Measurements from ENCODE around the gene NALCN.
A peak's percentile ranks its signal among the peaks of the same experiment; 100 is the strongest.

Gene NALCN

GRCh38 chr13:101123028-101123427, 293.3 kb downstream of the NALCN start:
- no peak for DNase-seq (ENCODE audit: low read depth)

- DNase-seq (ENCODE audit: low read depth): no peak
Measured at GRCh38 chr13:101121608-101122007, 294.7 kb downstream of the NALCN start.

- DNase-seq (ENCODE audit: low read depth): no peak
Measured at GRCh38 chr13:101120007-101120406, 296.3 kb downstream of the NALCN start.

- no peak for DNase-seq (ENCODE audit: low read depth)
Measured at GRCh38 chr13:101116826-101117225, 299.5 kb downstream of the NALCN start.

GRCh38 chr13:101116341-101116740, 300.0 kb downstream of the NALCN start:
- DNase-seq (ENCODE audit: low read depth): no peak

GRCh38 chr13:101115762-101116171, 300.5 kb downstream of the NALCN start:
- DNase-seq (ENCODE audit: low read depth): peak; percentile 20

GRCh38 chr13:101111894-101112293, 304.4 kb downstream of the NALCN start:
- DNase-seq (ENCODE audit: low read depth): peak; percentile 2

- DNase-seq (ENCODE audit: low read depth): no peak
Measured at GRCh38 chr13:101109005-101109404, 307.3 kb downstream of the NALCN start.

GRCh38 chr13:101098873-101099272, 317.4 kb downstream of the NALCN start:
- no peak for DNase-seq (ENCODE audit: low read depth)

- peak; percentile 6 for DNase-seq (ENCODE audit: low read depth)
Measured at GRCh38 chr13:101092985-101093384, 323.3 kb downstream of the NALCN start.

- DNase-seq (ENCODE audit: low read depth): no peak
Measured at GRCh38 chr13:101090287-101090686, 326.0 kb downstream of the NALCN start.

GRCh38 chr13:101085551-101085950, 330.8 kb downstream of the NALCN start:
- no peak for DNase-seq (ENCODE audit: low read depth)

- no peak for DNase-seq (ENCODE audit: low read depth)
Measured at GRCh38 chr13:101082441-101082840, 333.9 kb downstream of the NALCN start.

GRCh38 chr13:101080616-101081015, 335.7 kb downstream of the NALCN start:
- DNase-seq (ENCODE audit: low read depth): no peak

GRCh38 chr13:101065329-101065728, 351.0 kb downstream of the NALCN start:
- no peak for DNase-seq (ENCODE audit: low read depth)

GRCh38 chr13:101059793-101060192, 356.5 kb downstream of the NALCN start:
- DNase-seq (ENCODE audit: low read depth): no peak

- DNase-seq (ENCODE audit: low read depth): no peak
Measured at GRCh38 chr13:101058841-101059240, 357.5 kb downstream of the NALCN start.

- peak; percentile 15 for DNase-seq (ENCODE audit: low read depth)
Measured at GRCh38 chr13:101053301-101054093, 362.8 kb downstream of the NALCN start.

- DNase-seq (ENCODE audit: low read depth): no peak
Measured at GRCh38 chr13:101049166-101049850, 367.0 kb downstream of the NALCN start.

GRCh38 chr13:101036546-101036945, 379.8 kb downstream of the NALCN start:
- DNase-seq (ENCODE audit: low read depth): no peak

GRCh38 chr13:101035119-101035620, 381.1 kb downstream of the NALCN start:
- no peak for DNase-seq (ENCODE audit: low read depth)

- no peak for DNase-seq (ENCODE audit: low read depth)
Measured at GRCh38 chr13:101026736-101027398, 389.4 kb downstream of the NALCN start.

GRCh38 chr13:101026328-101026727, 390.0 kb downstream of the NALCN start:
- DNase-seq (ENCODE audit: low read depth): no peak

Data from iris pigment epithelial cell (primary cell).